RWPE2 (cell line): Measurements from ENCODE around the gene WDR38.

ENCODE experiments used
- ATAC-seq: fragments of 200-7000 bp; cut with Tn5 transposase; 3 replicates; pipeline ENCODE4 v1.9.1; 2021; ENCODE audit warnings: low read depth
- DNase-seq: peaks from one replicate; pipeline ENCODE4 v3.0.0-alpha.2; 2020; ENCODE audit warnings: low spot score
- H3K27ac ChIP-seq: fragments of 450-650 bp; 2 replicates; pipeline ENCODE4 v1.5.1; 2017; ENCODE audit warnings: mild to moderate bottlenecking; ENCODE audit not compliant: poor library complexity, severe bottlenecking
- H3K27me3 ChIP-seq: fragments of 250-450 bp; sonication (Bioruptor Pico); 2 replicates; pipeline ENCODE4 v1.5.1; 2021; ENCODE audit warnings: mild to moderate bottlenecking, moderate library complexity; ENCODE audit not compliant: insufficient read depth, poor library complexity, severe bottlenecking
- H3K36me3 ChIP-seq: fragments of 250-450 bp; sonication (Bioruptor Pico); 2 replicates; pipeline ENCODE4 v1.5.1; 2020; ENCODE audit warnings: low read depth, mild to moderate bottlenecking, moderate library complexity
- H3K4me1 ChIP-seq: fragments of 250-450 bp; sonication (Bioruptor Pico); 2 replicates; pipeline ENCODE4 v1.5.1; 2021; ENCODE audit warnings: mild to moderate bottlenecking, moderate library complexity; ENCODE audit not compliant: insufficient read depth, poor library complexity, severe bottlenecking
- H3K4me3 ChIP-seq: fragments of 250-450 bp; sonication (Bioruptor Pico); 2 replicates; pipeline ENCODE4 v1.5.1; 2021; ENCODE audit warnings: mild to moderate bottlenecking, moderate library complexity; ENCODE audit not compliant: severe bottlenecking
- H3K9me3 ChIP-seq: fragments of 250-450 bp; sonication (Bioruptor Pico); 2 replicates; pipeline ENCODE4 v1.5.1; 2021; ENCODE audit warnings: mild to moderate bottlenecking, moderate library complexity; ENCODE audit not compliant: severe bottlenecking
- CTCF ChIP-seq: fragments of 450-650 bp; IDR thresholded peaks from one replicate; pipeline ENCODE4 v1.5.1; 2017; ENCODE audit warnings: mild to moderate bottlenecking, moderate library complexity; ENCODE audit not compliant: poor library complexity, severe bottlenecking

Gene WDR38

GRCh38 chr9:124894741-124895170 is 41.5 kb downstream of the WDR38 start:
- Histone ChIP-seq H3K4me1 (no peaks in the 10 kb centered on the region), H3K27me3 (no peaks in the 10 kb centered on the region), H3K27ac (no peak overlapping the region), H3K36me3 (peaks cover 50% of the 10 kb centered on the region), H3K4me3 (no peak overlapping the region), H3K9me3 (no peaks in the 10 kb centered on the region)
- peak; percentile 69; the same call in 1 of the 3 replicates for ATAC-seq
- TF ChIP-seq CTCF: peak; percentile 41
- no peak for DNase-seq

GRCh38 chr9:124897570-124898460 is 44.6 kb downstream of the WDR38 start:
- Histone ChIP-seq H3K27ac (no peak overlapping the region), H3K4me3 (no peak overlapping the region), H3K4me1 (peaks cover 7% of the 10 kb centered on the region), H3K9me3 (no peaks in the 10 kb centered on the region), H3K27me3 (no peaks in the 10 kb centered on the region), H3K36me3 (peaks cover 47% of the 10 kb centered on the region)
- DNase-seq (no peak), ATAC-seq (no peak)
- no peak for TF ChIP-seq CTCF

- no peak for TF ChIP-seq CTCF
- DNase-seq: no peak
- Histone ChIP-seq H3K27ac (no peak overlapping the region), H3K9me3 (no peaks in the 10 kb centered on the region), H3K27me3 (no peaks in the 10 kb centered on the region), H3K4me1 (peaks cover 7% of the 10 kb centered on the region), H3K4me3 (no peak overlapping the region), H3K36me3 (peaks cover 32% of the 10 kb centered on the region)
- peak; percentile 35; the same call in 1 of the 3 replicates for ATAC-seq
Observed at GRCh38 chr9:124899845-124900244, 46.6 kb downstream of the WDR38 start.

GRCh38 chr9:124906966-124907365 is 53.7 kb downstream of the WDR38 start:
- no peak overlapping the region for H3K27ac ChIP-seq
- H3K4me1 ChIP-seq: peaks cover under 1% of the 10 kb centered on the region
- TF ChIP-seq CTCF: no peak
- no peak overlapping the region for H3K4me3 ChIP-seq
- no peaks in the 10 kb centered on the region for H3K27me3 ChIP-seq
- no peaks in the 10 kb centered on the region for H3K9me3 ChIP-seq
- DNase-seq: no peak
- ATAC-seq: no peak
- peaks cover 33% of the 10 kb centered on the region for H3K36me3 ChIP-seq
